Measurements from ENCODE around the gene ACD. TPM values are rescaled to one million over a fixed set of nuclear protein-coding genes. Genes with fewer than 3 reads are reported as not detected.
A peak's percentile ranks its signal among the peaks of the same experiment; 100 is the strongest.

ACD gene
- total RNA-seq, 1 experiment from 2014 or later: 41.3 TPM

DNA sequence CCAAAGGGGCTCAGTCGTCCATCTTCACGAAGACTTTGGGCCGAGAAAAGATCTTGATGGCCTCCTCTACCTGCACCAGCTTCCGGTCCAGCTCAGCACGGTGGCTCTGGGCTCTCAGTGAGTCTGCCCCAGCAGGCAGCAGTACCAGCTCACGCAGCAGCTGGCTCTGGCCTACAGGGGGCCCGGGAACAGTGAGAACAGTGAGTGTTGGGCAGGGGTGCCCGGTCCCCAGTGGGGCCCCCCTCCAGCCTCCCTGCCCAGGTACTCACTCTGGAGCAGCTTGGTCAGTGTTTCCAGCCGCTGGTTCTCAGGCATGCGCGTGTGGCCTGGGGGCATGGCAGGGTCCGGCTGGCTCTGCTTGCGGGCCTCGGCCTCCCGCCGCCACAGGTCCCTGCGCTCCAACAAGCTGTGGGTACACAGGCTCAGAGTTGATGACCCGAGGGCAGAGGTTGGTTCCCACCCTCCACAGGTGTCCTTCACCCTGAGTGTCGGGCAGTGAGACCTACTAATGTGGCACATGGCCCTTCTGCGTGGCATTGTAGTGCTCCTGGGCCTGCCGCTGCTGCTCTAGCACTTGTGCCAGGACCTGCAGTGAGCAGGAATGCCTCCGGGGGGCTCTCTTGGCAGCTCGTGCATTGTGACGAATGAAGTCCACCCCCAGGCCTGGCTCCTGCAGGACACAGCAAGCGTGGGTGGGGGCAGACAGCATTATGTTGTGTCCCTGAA is 3.3 kb upstream of the ACD start:
- ChIA-PET POLR2A (interaction anchor here (0.7 to 1.3 kb wide), 2 partner anchors 100 to 124 kb away, joined by 3 read pairs; no protein-coding TSS in a partner anchor), CTCF (interaction anchor here (0.6 to 10.3 kb wide), 39 partner anchors 9 to 421 kb away, joined by 3 to 137 read pairs (median 4); partner anchors contain the start of genes ATP6V0D1, CARMIL2, CTCF and DDX28)
- peak overlapping the region; percentile 43; the same call in 1 of the 2 replicates for H3K4me3 Mint-ChIP-seq
- no peak for TF ChIP-seq RORB (CRISPR knock-in tag; IDR thresholded peaks at IDR 0.05)
- 0 out of 2 replicates have a peak, but pooled peaks have one; percentile 25 for TF ChIP-seq ESRRA (CRISPR knock-in tag; IDR thresholded peaks at IDR 0.05; ENCODE audit: borderline replicate concordance)
- 0 out of 2 replicates have a peak, but pooled peaks have one; percentile 21 for TF ChIP-seq CREM (CRISPR knock-in tag; IDR thresholded peaks at IDR 0.05)
- TF ChIP-seq, protein P1, sequence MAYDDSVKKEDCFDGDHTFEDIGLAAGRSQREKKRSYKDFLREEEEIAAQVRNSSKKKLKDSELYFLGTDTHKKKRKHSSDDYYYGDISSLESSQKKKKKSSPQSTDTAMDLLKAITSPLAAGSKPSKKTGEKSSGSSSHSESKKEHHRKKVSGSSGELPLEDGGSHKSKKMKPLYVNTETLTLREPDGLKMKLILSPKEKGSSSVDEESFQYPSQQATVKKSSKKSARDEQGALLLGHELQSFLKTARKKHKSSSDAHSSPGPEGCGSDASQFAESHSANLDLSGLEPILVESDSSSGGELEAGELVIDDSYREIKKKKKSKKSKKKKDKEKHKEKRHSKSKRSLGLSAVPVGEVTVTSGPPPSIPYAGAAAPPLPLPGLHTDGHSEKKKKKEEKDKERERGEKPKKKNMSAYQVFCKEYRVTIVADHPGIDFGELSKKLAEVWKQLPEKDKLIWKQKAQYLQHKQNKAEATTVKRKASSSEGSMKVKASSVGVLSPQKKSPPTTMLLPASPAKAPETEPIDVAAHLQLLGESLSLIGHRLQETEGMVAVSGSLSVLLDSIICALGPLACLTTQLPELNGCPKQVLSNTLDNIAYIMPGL (CRISPR knock-in tag; IDR thresholded peaks at IDR 0.05): 0 out of 2 replicates have a peak, but pooled peaks have one; percentile 4
- H3K9me3 Mint-ChIP-seq: no peaks in the 10 kb centered on the region
- H3K4me1 Mint-ChIP-seq: peaks cover 26% of the 10 kb centered on the region
- no peaks in the 10 kb centered on the region for H3K36me3 Mint-ChIP-seq
- DNase-seq (ENCODE audit: low spot score) (peak; percentile 81), ATAC-seq (peak; percentile 1; the same call in 1 of the 2 replicates)
- no peak overlapping the region for H3K27ac Mint-ChIP-seq
- H3K27me3 Mint-ChIP-seq (ENCODE audit: low read depth): peaks cover 6% of the 10 kb centered on the region

DNA sequence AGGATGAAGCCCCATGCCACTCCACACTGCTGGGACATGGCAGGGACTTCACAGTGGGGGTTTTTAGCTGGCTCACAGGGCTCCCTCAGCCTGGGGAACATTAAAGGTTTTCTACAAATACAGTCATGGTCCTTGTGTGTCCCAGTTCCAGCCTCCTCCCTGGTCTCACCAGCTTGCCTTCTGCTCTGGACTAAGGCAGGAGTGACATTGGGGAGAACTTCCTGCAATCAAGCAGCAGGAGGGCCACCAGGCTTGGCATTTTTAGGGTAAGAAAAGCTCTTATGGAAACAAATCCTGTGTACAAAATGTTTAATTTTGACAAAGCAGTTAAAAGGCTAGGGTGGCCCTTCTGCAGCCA is 2.6 kb upstream of the ACD start:
- peak overlapping the region; percentile 43; the same call in 1 of the 2 replicates for H3K4me3 Mint-ChIP-seq
- H3K9me3 Mint-ChIP-seq: no peaks in the 10 kb centered on the region
- POLR2A ChIA-PET: interaction anchor here (1.3 kb wide), 1 partner anchor 100 kb away, joined by 3 read pairs; no protein-coding TSS in a partner anchor
- TF ChIP-seq NFE2L1 (CRISPR knock-in tag; IDR thresholded peaks at IDR 0.05) (no peak), ATF1 (CRISPR knock-in tag; IDR thresholded peaks at IDR 0.05) (0 out of 2 replicates have a peak, but pooled peaks have one; percentile 12), CREM (CRISPR knock-in tag; IDR thresholded peaks at IDR 0.05) (no peak)
- CTCF ChIA-PET: interaction anchor here (0.7 to 10.3 kb wide), 33 partner anchors 8 to 281 kb away, joined by 3 to 137 read pairs (median 5); partner anchors contain the start of genes ATP6V0D1, CARMIL2, CTCF and EDC4
- peaks cover 6% of the 10 kb centered on the region for H3K27me3 Mint-ChIP-seq (ENCODE audit: low read depth)
- ATAC-seq (no peak), DNase-seq (ENCODE audit: low spot score) (no peak)
- H3K27ac Mint-ChIP-seq: no peak overlapping the region
- peaks cover 26% of the 10 kb centered on the region for H3K4me1 Mint-ChIP-seq
- H3K36me3 Mint-ChIP-seq: no peaks in the 10 kb centered on the region

DNA sequence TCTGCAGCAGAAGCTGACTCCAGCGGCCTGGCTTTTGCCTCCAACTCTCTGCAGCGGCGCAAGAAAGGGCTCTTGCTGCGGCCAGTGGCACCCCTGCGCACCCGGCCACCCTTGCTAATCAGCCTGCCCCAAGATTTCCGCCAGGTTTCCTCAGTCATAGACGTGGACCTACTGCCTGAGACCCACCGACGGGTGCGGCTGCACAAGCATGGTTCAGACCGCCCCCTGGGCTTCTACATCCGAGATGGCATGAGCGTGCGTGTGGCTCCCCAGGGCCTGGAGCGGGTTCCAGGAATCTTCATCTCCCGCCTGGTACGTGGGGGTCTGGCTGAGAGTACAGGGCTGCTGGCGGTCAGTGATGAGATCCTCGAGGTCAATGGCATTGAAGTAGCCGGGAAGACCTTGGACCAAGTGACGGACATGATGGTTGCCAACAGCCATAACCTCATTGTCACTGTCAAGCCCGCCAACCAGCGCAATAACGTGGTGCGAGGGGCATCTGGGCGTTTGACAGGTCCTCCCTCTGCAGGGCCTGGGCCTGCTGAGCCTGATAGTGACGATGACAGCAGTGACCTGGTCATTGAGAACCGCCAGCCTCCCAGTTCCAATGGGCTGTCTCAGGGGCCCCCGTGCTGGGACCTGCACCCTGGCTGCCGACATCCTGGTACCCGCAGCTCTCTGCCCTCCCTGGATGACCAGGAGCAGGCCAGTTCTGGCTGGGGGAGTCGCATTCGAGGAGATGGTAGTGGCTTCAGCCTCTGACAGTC is 2.0 kb upstream of the ACD start:
- H3K9me3 Mint-ChIP-seq: no peaks in the 10 kb centered on the region
- TF ChIP-seq, protein P2, sequence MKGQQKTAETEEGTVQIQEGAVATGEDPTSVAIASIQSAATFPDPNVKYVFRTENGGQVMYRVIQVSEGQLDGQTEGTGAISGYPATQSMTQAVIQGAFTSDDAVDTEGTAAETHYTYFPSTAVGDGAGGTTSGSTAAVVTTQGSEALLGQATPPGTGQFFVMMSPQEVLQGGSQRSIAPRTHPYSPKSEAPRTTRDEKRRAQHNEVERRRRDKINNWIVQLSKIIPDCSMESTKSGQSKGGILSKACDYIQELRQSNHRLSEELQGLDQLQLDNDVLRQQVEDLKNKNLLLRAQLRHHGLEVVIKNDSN (CRISPR knock-in tag; IDR thresholded peaks at IDR 0.05): no peak
- TF ChIP-seq SMAD3 (CRISPR knock-in tag; IDR thresholded peaks at IDR 0.05; ENCODE audit: borderline replicate concordance): no peak
- no peak for TF ChIP-seq FOXP1 (CRISPR knock-in tag; IDR thresholded peaks at IDR 0.05; ENCODE audit: borderline replicate concordance)
- TF ChIP-seq, protein P3, sequence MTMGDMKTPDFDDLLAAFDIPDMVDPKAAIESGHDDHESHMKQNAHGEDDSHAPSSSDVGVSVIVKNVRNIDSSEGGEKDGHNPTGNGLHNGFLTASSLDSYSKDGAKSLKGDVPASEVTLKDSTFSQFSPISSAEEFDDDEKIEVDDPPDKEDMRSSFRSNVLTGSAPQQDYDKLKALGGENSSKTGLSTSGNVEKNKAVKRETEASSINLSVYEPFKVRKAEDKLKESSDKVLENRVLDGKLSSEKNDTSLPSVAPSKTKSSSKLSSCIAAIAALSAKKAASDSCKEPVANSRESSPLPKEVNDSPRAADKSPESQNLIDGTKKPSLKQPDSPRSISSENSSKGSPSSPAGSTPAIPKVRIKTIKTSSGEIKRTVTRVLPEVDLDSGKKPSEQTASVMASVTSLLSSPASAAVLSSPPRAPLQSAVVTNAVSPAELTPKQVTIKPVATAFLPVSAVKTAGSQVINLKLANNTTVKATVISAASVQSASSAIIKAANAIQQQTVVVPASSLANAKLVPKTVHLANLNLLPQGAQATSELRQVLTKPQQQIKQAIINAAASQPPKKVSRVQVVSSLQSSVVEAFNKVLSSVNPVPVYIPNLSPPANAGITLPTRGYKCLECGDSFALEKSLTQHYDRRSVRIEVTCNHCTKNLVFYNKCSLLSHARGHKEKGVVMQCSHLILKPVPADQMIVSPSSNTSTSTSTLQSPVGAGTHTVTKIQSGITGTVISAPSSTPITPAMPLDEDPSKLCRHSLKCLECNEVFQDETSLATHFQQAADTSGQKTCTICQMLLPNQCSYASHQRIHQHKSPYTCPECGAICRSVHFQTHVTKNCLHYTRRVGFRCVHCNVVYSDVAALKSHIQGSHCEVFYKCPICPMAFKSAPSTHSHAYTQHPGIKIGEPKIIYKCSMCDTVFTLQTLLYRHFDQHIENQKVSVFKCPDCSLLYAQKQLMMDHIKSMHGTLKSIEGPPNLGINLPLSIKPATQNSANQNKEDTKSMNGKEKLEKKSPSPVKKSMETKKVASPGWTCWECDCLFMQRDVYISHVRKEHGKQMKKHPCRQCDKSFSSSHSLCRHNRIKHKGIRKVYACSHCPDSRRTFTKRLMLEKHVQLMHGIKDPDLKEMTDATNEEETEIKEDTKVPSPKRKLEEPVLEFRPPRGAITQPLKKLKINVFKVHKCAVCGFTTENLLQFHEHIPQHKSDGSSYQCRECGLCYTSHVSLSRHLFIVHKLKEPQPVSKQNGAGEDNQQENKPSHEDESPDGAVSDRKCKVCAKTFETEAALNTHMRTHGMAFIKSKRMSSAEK (CRISPR knock-in tag; IDR thresholded peaks at IDR 0.05; ENCODE audit: borderline replicate concordance): no peak
- TF ChIP-seq RELA (CRISPR knock-in tag; IDR thresholded peaks at IDR 0.05; ENCODE audit: borderline replicate concordance): no peak
- TF ChIP-seq, protein P4, sequence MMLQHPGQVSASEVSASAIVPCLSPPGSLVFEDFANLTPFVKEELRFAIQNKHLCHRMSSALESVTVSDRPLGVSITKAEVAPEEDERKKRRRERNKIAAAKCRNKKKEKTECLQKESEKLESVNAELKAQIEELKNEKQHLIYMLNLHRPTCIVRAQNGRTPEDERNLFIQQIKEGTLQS (CRISPR knock-in tag; conservative IDR thresholded peaks at IDR 0.05): no peak
- ChIA-PET POLR2A (interaction anchor here (1.3 to 2.5 kb wide), 2 partner anchors 14 to 99 kb away, joined by 3 to 9 read pairs; no protein-coding TSS in a partner anchor), CTCF (interaction anchor here (1.2 to 10.3 kb wide), 11 partner anchors 10 to 171 kb away, joined by 4 to 137 read pairs (median 17); partner anchors contain the start of genes CARMIL2, GFOD2, RANBP10 and TSNAXIP1)
- peak overlapping the region; percentile 91 for H3K4me3 Mint-ChIP-seq
- H3K4me1 Mint-ChIP-seq: peaks cover 23% of the 10 kb centered on the region
- H3K36me3 Mint-ChIP-seq: no peaks in the 10 kb centered on the region
- ATAC-seq (no peak), DNase-seq (ENCODE audit: low spot score) (no peak)
- H3K27me3 Mint-ChIP-seq (ENCODE audit: low read depth): peaks cover 4% of the 10 kb centered on the region
- no peak overlapping the region for H3K27ac Mint-ChIP-seq

Measured in WTC11 (cell line).